ENCODE data around the gene ANKDD1B.
A peak's percentile ranks its signal among the peaks of the same experiment; 100 is the strongest.
"Not testable (repeated sequence)": the region's sequence is repeated elsewhere in the genome, so short reads cannot be mapped to it uniquely, and the experiment has no call there.

Gene ANKDD1B

DNA sequence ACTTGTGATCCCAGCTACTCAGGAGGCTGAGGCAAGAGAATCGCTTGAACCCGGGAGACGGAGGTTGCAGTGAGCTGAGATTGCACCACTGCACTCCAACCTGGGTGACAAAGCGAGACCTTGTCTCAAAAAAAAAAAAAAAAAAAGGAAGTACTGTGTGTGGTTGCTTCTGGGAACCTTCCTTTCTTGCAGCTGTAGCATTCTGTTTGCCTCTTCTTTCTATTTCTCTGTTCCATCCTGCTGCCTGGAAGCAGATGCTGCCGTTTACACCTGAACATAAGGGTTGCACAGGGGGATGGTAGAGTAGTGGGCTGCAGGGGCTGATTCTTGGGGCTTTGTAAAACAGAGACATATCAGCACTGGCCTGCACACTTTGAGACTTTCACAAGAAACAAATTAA is 3.9 kb upstream of the ANKDD1B start:
- not testable (repeated sequence) for H3K9me3 Mint-ChIP-seq (ENCODE audit: low read depth); H3K27ac Mint-ChIP-seq; H3K4me3 Mint-ChIP-seq; H3K4me1 Mint-ChIP-seq (ENCODE audit: low read depth); H3K27me3 Mint-ChIP-seq
- H3K36me3 Mint-ChIP-seq: peaks cover 28% of the 10 kb centered on the region

DNA sequence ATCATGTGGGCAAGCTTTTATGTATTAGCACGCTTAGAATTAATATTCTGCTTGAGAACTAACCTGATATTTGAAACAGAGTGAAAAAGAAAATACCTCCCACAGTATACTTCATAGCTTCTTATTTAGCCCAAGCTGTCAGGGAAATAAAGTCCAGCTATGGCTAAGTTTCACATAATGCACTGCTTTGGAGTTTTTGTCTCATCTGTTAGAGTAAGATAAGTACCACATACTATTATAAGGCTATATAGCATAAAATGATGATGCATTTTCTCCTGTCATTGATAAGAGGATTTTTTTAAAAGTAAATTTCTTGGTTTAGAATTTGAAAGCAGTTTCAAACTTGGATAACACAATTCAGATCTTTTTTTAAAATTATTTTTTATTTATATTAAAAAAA is 2.4 kb upstream of the ANKDD1B start:
- H3K4me3 Mint-ChIP-seq: no peak overlapping the region
- H3K27ac Mint-ChIP-seq: no peak overlapping the region
- peaks cover 16% of the 10 kb centered on the region for H3K27me3 Mint-ChIP-seq
- peaks cover 14% of the 10 kb centered on the region for H3K36me3 Mint-ChIP-seq
- peaks cover 7% of the 10 kb centered on the region for H3K4me1 Mint-ChIP-seq (ENCODE audit: low read depth)
- no peaks in the 10 kb centered on the region for H3K9me3 Mint-ChIP-seq (ENCODE audit: low read depth)

DNA sequence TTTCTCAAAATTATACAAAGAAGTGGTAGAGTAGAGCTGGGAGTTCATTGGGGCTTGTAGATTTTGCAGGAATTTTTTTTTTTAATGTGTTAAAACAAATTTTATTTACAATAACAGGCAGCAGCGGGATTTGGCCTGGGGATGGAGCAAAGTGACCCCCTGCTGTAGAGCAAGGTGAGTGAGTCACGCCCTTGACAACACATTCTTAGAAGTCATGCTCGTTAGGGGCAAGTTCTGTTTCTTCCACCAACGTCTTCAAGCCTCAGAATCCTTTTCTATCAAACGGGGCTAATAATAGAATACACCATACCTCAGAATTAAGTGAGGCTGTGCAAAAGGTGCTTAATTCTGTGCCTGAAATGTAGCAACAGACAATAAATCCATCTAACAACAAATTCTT is 1.1 kb upstream of the ANKDD1B start:
- Mint-ChIP-seq H3K36me3 (peaks cover 8% of the 10 kb centered on the region), H3K27ac (no peak overlapping the region), H3K9me3 (ENCODE audit: low read depth) (no peaks in the 10 kb centered on the region), H3K27me3 (peaks cover 16% of the 10 kb centered on the region), H3K4me3 (no peak overlapping the region), H3K4me1 (ENCODE audit: low read depth) (peaks cover 7% of the 10 kb centered on the region)

DNA sequence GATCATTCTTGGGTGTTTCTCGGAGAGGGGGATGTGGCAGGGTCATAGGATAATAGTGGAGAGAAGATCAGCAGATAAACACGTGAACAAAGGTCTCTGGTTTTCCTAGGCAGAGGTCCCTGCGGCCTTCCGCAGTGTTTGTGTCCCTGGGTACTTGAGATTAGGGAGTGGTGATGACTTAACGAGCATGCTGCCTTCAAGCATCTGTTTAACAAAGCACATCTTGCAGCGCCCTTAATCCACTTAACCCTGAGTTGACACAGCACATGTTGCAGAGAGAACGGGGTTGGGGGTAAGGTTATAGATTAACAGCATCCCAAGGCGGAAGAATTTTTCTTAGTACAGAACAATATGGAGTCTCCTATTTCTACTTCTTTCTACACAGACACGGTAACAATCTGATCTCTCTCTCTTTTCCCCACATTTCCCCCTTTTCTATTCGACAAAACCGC is 368 bp upstream of the ANKDD1B start:
- not testable (repeated sequence) for H3K4me1 Mint-ChIP-seq (ENCODE audit: low read depth); H3K27ac Mint-ChIP-seq; H3K36me3 Mint-ChIP-seq; H3K9me3 Mint-ChIP-seq (ENCODE audit: low read depth)
- peak overlapping the region; percentile 46 for H3K4me3 Mint-ChIP-seq
- peaks cover 16% of the 10 kb centered on the region for H3K27me3 Mint-ChIP-seq

DNA sequence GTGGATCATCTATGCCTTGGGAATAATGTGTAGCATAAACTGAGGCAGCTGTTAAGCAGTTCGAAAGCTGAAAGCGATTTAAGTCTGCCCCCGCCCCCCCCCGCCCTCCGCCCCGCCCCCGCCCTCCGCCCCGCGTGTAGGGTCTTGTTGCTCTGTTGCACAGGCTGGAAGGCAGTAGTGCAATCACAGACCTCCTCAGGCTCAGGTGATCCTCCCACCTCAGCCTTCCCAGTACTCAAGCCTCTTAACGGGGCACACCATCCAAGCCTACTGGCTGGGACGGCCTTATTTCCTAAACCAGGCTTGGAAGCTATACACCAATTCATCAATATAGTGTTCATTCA is 945 bp downstream of the ANKDD1B start:
- H3K27me3 Mint-ChIP-seq: peaks cover 16% of the 10 kb centered on the region
- peaks cover 5% of the 10 kb centered on the region for H3K36me3 Mint-ChIP-seq
- H3K4me1 Mint-ChIP-seq (ENCODE audit: low read depth): peaks cover 7% of the 10 kb centered on the region
- H3K27ac Mint-ChIP-seq: no peak overlapping the region
- no peak overlapping the region for H3K4me3 Mint-ChIP-seq
- H3K9me3 Mint-ChIP-seq (ENCODE audit: low read depth): no peaks in the 10 kb centered on the region

DNA sequence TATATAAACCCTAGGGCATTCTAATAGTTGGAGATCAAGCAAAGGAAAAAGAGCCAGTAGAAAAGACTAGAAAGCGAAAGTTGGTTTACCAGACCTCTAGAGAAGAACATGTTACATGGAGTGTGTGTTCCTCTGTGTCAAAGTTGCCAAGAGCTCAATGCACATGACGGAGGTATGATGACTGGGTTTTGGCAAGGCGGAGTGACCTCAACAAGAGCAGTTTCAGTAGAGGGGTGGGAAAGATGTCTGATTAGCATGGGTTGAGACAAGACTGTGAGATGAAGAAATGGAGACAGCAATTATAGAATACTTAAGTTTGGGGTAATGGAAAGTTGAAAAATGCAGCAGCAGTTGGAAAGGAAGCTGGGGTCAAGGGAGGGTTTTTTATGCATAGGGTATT is 1.6 kb downstream of the ANKDD1B start:
- Mint-ChIP-seq H3K27me3 (peaks cover 16% of the 10 kb centered on the region), H3K27ac (no peak overlapping the region), H3K36me3 (no peaks in the 10 kb centered on the region), H3K9me3 (ENCODE audit: low read depth) (no peaks in the 10 kb centered on the region), H3K4me3 (no peak overlapping the region), H3K4me1 (ENCODE audit: low read depth) (peaks cover 7% of the 10 kb centered on the region)

DNA sequence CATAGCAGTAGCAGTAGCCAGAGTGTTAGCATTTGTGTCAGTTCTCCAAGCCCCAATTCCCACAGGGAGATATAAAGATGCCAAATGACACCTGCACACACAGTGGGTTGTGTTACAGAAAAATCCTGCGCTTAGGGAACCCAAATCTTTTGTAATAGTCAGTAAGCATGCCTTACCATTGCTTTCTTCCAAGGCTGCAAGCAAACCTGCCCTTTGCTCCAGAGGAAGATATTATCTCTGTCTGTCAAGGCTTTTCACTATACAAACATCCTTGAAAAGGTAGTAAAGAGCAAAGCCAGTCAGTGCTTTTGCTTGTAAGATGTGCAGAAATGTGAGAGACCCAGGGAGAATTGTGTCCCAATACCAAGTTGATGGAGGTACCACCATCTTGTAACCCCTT is 2.9 kb downstream of the ANKDD1B start:
- H3K36me3 Mint-ChIP-seq: no peaks in the 10 kb centered on the region
- H3K4me1 Mint-ChIP-seq (ENCODE audit: low read depth): peaks cover 7% of the 10 kb centered on the region
- no peak overlapping the region for H3K27ac Mint-ChIP-seq
- peaks cover 16% of the 10 kb centered on the region for H3K27me3 Mint-ChIP-seq
- H3K4me3 Mint-ChIP-seq: no peak overlapping the region
- H3K9me3 Mint-ChIP-seq (ENCODE audit: low read depth): no peaks in the 10 kb centered on the region

DNA sequence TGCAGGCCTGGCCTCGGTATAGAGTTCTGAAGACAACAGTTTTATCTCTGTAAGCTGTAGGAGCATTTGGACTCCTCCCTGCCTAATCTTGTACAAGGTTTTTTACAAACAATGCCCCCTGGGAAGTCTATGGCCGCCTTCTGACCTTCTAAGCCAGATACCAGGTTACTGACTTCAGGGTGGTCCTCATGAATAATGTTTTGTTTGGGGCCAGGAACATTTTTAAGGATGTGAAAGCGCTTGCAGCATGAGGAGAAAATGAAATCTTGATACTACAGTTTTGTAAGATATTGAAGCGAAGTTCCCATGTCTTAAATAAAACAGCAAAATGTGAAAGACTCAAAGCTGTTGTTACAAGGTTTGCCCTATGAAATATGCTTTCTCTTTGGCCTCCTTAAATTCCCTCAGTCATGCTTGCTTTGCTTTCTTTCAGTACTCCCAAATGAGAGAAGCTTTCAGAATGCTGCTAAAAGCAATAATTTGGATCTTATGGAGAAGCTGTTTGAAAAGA is 5.2 kb downstream of the ANKDD1B start:
- Mint-ChIP-seq H3K27ac (no peak overlapping the region), H3K27me3 (peaks cover 9% of the 10 kb centered on the region), H3K36me3 (peaks cover 3% of the 10 kb centered on the region), H3K4me1 (ENCODE audit: low read depth) (no peaks in the 10 kb centered on the region), H3K9me3 (ENCODE audit: low read depth) (no peaks in the 10 kb centered on the region), H3K4me3 (no peak overlapping the region)

DNA sequence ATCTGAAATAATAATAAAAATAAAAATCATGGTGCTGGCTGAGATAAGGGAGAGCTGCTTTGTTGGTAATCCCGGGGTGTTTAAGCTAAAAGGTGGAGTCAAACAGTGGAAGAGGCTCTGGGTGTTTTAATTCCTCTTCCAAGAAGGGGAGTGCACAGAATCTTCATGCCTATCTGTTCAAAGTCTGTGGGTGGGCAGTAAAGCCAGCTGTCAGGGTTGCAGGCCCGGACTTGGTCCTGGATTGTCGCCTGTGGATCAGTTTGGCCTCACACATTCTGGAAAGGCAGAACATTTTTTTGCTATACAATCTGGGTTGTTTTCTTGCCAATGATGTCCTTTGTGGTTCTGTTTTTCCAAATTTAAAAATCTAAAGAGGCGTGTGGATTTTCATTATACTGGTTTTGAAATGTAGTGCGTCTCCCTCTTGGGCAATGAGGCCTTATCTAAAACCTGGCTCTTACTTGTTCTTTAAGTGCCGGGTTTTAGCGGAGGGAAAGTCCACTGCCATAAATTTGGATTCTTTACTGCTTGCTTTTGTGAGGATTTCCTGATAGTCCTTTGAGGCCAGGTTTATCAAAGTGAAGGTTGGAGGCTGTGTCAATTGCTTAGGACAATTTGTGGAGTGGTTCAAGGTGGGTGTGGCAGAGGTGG is 5.8 kb downstream of the ANKDD1B start:
- no peak overlapping the region for H3K4me3 Mint-ChIP-seq

DNA sequence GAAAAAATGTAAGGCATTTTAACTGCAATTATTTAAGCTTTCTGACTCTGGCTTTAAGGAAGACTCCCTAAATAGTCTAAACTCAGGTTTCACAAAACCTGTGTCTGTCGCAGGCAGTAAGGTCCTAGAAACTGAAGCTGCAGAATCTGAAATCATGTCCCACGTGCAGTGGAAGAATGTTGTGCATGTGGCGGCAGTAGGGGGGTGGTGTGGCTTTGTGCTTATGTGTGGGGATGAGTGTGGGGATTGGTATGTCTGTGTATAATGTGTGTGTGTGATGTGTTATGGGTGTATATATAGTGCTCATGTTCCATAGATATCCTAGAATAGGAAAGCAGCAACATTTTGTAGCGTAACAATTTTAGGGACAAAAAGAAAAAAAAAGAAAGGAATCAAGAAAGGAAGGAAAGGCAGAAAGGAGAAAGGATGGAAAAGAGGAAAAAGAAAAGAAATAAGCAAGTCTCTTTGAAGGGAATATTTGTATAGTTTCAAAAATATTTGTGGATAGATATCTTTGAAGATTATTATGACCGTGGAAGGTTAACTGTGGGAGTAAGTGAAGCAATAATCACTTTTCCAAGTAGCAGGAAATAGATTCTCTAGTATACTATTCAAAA is 6.6 kb downstream of the ANKDD1B start:
- H3K27me3 Mint-ChIP-seq: peaks cover 3% of the 10 kb centered on the region

More for the DNA sequence above, 5.8 kb downstream of the ANKDD1B start:
- Mint-ChIP-seq H3K4me1 (ENCODE audit: low read depth) (no peaks in the 10 kb centered on the region), H3K27me3 (peaks cover 9% of the 10 kb centered on the region), H3K9me3 (ENCODE audit: low read depth) (no peaks in the 10 kb centered on the region), H3K27ac (no peak overlapping the region), H3K36me3 (peaks cover 3% of the 10 kb centered on the region)

DNA sequence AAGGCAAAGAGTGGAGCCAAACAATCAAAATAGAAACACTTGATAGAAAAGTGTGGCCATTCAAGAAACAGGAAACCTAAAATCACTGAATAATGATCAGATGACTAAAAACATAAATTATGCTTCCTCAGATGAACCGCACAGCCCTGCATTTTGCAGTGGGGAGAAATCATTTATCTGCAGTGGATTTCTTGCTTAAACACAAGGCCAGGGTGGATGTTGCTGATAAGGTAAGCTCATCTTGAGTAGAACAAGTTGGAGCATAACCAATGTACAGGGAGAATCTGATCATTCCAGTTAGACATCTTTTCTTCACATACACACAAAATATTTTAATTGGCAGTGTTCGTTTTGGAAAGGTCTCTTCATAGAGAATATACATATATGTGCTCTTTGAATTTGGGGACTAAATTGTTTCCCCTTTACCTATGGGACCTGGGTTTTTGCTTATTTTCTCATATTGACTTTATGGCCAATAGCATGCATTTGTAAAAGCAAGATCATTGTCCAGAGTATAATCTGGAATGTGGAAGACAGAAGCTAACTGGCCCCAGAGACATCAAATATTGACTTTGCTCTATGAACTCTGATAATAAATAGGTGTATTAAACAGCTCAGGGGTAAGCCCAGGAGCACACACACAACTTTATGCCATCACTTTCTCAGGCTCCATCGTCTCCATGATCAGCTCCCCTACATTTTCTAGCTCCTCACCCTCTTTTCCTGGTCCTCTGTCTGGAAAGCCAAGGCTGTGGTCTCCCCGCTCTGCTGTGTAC is 9.1 kb downstream of the ANKDD1B start:
- H3K27ac Mint-ChIP-seq: no peak overlapping the region
- H3K4me3 Mint-ChIP-seq: no peak overlapping the region
- H3K9me3 Mint-ChIP-seq (ENCODE audit: low read depth): no peaks in the 10 kb centered on the region
- H3K27me3 Mint-ChIP-seq: no peaks in the 10 kb centered on the region
- peaks cover 3% of the 10 kb centered on the region for H3K36me3 Mint-ChIP-seq
- no peaks in the 10 kb centered on the region for H3K4me1 Mint-ChIP-seq (ENCODE audit: low read depth)

More for the DNA sequence above, 6.6 kb downstream of the ANKDD1B start:
- peaks cover 3% of the 10 kb centered on the region for H3K36me3 Mint-ChIP-seq
- no peak overlapping the region for H3K4me3 Mint-ChIP-seq
- no peak overlapping the region for H3K27ac Mint-ChIP-seq
- H3K9me3 Mint-ChIP-seq (ENCODE audit: low read depth): no peaks in the 10 kb centered on the region
- no peaks in the 10 kb centered on the region for H3K4me1 Mint-ChIP-seq (ENCODE audit: low read depth)

DNA sequence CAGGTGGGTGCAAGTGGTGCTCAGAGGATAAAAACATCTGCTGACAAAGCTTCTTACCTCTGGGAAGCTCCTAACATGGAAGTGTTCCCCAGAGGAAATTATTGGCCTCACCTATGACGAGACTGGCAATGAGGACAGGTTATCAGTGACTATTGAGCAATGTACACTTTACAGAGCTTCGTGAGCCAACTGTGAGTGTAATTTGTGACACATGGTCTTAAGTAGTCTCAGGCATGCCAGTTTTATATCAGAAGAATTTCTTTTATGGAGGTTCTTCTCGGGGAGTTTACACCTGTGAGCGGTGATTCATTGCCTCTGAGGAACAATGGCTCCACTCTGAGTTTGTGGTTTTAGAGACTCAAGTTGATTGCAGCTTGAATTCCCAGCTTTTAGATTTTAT is 11.3 kb downstream of the ANKDD1B start:
- Mint-ChIP-seq H3K27ac (no peak overlapping the region), H3K36me3 (peaks cover 8% of the 10 kb centered on the region), H3K27me3 (no peaks in the 10 kb centered on the region), H3K4me1 (ENCODE audit: low read depth) (peaks cover 3% of the 10 kb centered on the region), H3K4me3 (no peak overlapping the region), H3K9me3 (ENCODE audit: low read depth) (no peaks in the 10 kb centered on the region)

DNA sequence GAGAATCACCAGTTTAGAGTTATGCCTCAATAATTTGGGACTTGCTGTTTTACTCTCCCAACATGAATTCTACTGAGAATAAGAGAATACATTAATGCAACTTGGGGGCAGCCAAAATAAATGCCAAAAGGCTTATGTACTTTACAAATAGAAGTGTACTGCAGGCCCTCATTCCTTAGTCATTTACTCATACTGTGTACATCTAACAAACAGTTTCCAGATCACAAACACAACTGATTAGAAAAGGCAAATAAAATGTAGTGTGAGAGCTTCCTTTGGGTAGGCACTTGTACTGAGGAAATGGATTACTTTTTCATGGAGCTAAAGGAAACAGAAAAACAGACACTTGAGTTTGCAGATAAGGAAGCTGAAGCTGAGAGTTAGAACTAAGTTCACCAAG is 12.6 kb downstream of the ANKDD1B start:
- Mint-ChIP-seq H3K4me1 (ENCODE audit: low read depth) (peaks cover 3% of the 10 kb centered on the region), H3K27me3 (no peaks in the 10 kb centered on the region), H3K4me3 (no peak overlapping the region), H3K27ac (no peak overlapping the region), H3K9me3 (ENCODE audit: low read depth) (no peaks in the 10 kb centered on the region), H3K36me3 (peaks cover 8% of the 10 kb centered on the region)

DNA sequence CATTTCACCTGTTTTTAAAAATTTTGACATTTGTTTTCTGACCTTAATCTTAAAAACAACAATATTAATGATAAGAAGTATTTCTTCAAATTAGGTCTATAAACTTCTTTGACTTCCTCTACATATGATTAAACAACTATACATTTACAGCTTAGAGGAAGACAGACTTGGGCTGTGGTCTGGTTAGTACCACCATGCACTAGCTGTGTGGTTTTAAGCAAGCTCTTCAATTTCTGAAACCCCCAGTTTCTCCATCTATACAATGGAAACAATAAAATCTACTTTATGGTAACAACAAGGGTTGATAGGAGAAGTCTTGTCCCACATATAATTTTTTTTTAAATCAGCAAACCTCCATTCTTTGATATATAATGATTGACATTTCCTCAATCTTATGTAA is 15.7 kb downstream of the ANKDD1B start:
- Mint-ChIP-seq H3K9me3 (ENCODE audit: low read depth) (no peaks in the 10 kb centered on the region), H3K27me3 (no peaks in the 10 kb centered on the region), H3K36me3 (peaks cover 5% of the 10 kb centered on the region), H3K27ac (no peak overlapping the region), H3K4me1 (ENCODE audit: low read depth) (peaks cover 3% of the 10 kb centered on the region), H3K4me3 (no peak overlapping the region)

DNA sequence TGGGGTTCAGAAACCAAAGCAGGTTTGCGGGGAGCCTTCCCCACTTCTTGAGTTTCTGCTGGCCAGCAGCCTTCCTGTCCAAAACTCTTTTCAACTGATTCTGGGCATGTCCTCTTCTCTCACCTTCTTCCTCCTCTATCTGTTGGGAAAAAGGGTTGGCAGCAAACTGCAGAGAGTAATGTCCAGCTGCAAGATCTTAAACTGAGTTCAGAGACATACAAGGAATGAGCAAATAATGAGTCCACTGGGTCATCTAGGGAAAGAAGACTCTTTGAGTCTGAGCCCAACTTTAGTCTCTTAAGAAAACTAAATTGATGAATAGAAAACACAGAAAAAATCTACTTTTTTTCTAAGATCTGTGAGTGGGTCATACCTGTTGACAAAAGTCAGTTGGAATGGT is 16.5 kb downstream of the ANKDD1B start:
- no peaks in the 10 kb centered on the region for H3K27me3 Mint-ChIP-seq
- H3K36me3 Mint-ChIP-seq: peaks cover 8% of the 10 kb centered on the region
- no peak overlapping the region for H3K4me3 Mint-ChIP-seq
- no peaks in the 10 kb centered on the region for H3K9me3 Mint-ChIP-seq (ENCODE audit: low read depth)
- no peak overlapping the region for H3K27ac Mint-ChIP-seq
- peaks cover 3% of the 10 kb centered on the region for H3K4me1 Mint-ChIP-seq (ENCODE audit: low read depth)

Data from activated naive CD8-positive, alpha-beta T cell (primary cell).